OCI-LY7 (cell line): Measurements from ENCODE around the gene ORC6. TPM values are rescaled to one million over a fixed set of nuclear protein-coding genes. Genes with fewer than 3 reads are reported as not detected.

Experiments
- BruUV-seq: library from RNA; stranded (reverse); fragments of 400-500 nt; replicated peaks from 2 replicates; lab custom pipeline; 2021; lab: Mats Ljungman, UMichigan
- CTCF ChIA-PET: fragments of 300-600 bp; sonication (Branson Sonifier 250); formaldehyde crosslinking; loops from one replicate; lab custom pipeline; 2022; ENCODE audit warnings: antibody characterized with exemption; ENCODE audit not compliant: unreplicated experiment; lab: Charles Lee
- POLR2A ChIA-PET: fragments of 300-600 bp; sonication (Branson Sonifier 250); formaldehyde crosslinking; loops from one replicate; lab custom pipeline; 2022; ENCODE audit warnings: antibody characterized with exemption; lab: Charles Lee
- DNase-seq: peaks from one replicate; pipeline ENCODE4 v3.0.0-alpha.2; 2015; ENCODE audit warnings: low spot score
- H2AFZ ChIP-seq: fragments of 200-600 bp; sonication (generic), shearing (Covaris generic); 2 replicates; pipeline ENCODE4 v1.6.1; 2014; ENCODE audit warnings: mild to moderate bottlenecking, antibody characterized with exemption, low read length, moderate library complexity
- H3K27ac ChIP-seq: fragments of 200-600 bp; sonication (generic); 2 replicates; pipeline ENCODE4 v1.5.1; 2014; ENCODE audit warnings: mixed run types, low read depth, mild to moderate bottlenecking, moderate library complexity, low read length, inconsistent platforms; ENCODE audit not compliant: poor library complexity, severe bottlenecking
- H3K36me3 ChIP-seq: fragments of 200-600 bp; sonication (generic); 2 replicates; pipeline ENCODE4 v1.6.1; 2014; ENCODE audit warnings: mild to moderate bottlenecking, antibody characterized with exemption, low read length, moderate library complexity, mixed read lengths; ENCODE audit not compliant: insufficient read depth
- H3K4me1 ChIP-seq: fragments of 200-600 bp; sonication (generic); 2 replicates; pipeline ENCODE4 v1.5.1; 2014; ENCODE audit warnings: mild to moderate bottlenecking, low read length; ENCODE audit not compliant: insufficient read depth, poor library complexity, severe bottlenecking
- H3K4me2 ChIP-seq: fragments of 200-600 bp; sonication (generic); 2 replicates; pipeline ENCODE4 v1.6.1; 2014; ENCODE audit warnings: mild to moderate bottlenecking, low read length
- H3K4me3 ChIP-seq: fragments of 200-600 bp; sonication (generic); 2 replicates; pipeline ENCODE4 v1.5.1; 2014; ENCODE audit warnings: mild to moderate bottlenecking, low read depth, low read length; ENCODE audit not compliant: poor library complexity, severe bottlenecking
- H3K79me2 ChIP-seq: fragments of 200-600 bp; sonication (generic); 2 replicates; pipeline ENCODE4 v1.6.1; 2016; ENCODE audit warnings: low read depth, mild to moderate bottlenecking, low read length, moderate library complexity, mixed read lengths; ENCODE audit not compliant: insufficient read depth
- H3K9me2 ChIP-seq: fragments of 200-600 bp; sonication (generic); 2 replicates; pipeline ENCODE4 v1.6.1; 2016; ENCODE audit warnings: mild to moderate bottlenecking, low read length, mixed read lengths; ENCODE audit not compliant: insufficient read depth
- H3K9me3 ChIP-seq: fragments of 200-600 bp; sonication (generic); 2 replicates; pipeline ENCODE4 v1.6.1; 2014; ENCODE audit warnings: mild to moderate bottlenecking, mixed run types, low read length, mixed read lengths
- H4K20me1 ChIP-seq: fragments of 200-600 bp; sonication (generic); 2 replicates; pipeline ENCODE4 v1.6.1; 2014; ENCODE audit warnings: mild to moderate bottlenecking, antibody characterized with exemption, low read length, moderate library complexity, mixed read lengths; ENCODE audit not compliant: insufficient read depth
- CTCF ChIP-seq: fragments of 200-600 bp; sonication (generic); conservative IDR thresholded peaks from 2 replicates; pipeline ENCODE4 v1.5.1; 2014; ENCODE audit warnings: mild to moderate bottlenecking, antibody characterized with exemption, low read length, moderate library complexity, mixed read lengths
- EZH2phosphoT487 ChIP-seq: fragments of 200-600 bp; sonication (generic); IDR thresholded peaks from 2 replicates; pipeline ENCODE4 v1.6.1; 2018; ENCODE audit warnings: low read depth, borderline replicate concordance, mild to moderate bottlenecking, mixed run types, antibody characterized with exemption, low read length, moderate library complexity, mixed read lengths
- intact Hi-C: fragments of 100-400 bp; cut with micrococcal nuclease; formaldehyde crosslinking; loops from one replicate; pipeline ENCODE4 v1.10.0; 2022; ENCODE audit not compliant: unreplicated experiment
- total RNA-seq, 2 experiments: library from RNA; depleted of rRNA in 1 of 2; stranded (reverse); fragments of >200 nt in 1 of 2; shearing (Covaris generic) in 1 of 2; gene quantifications; 2 replicates each; pipeline ENCODE4 v1.2.3, GENCODE V29; 2014 to 2022

Gene ORC6
- total RNA-seq, 2 experiments from 2014 or later: 67.4 to 100 TPM

- ChIA-PET CTCF (no interaction called here), POLR2A (interaction anchor here (0.6 to 3.6 kb wide), 5 partner anchors 12 to 140 kb away, joined by 3 to 20 read pairs (median 4); no protein-coding TSS in a partner anchor)
- Histone ChIP-seq H3K4me1 (peaks cover 16% of the 10 kb centered on the region), H3K79me2 (peaks cover 42% of the 10 kb centered on the region), H3K27ac (no peak overlapping the region), H3K4me3 (no peak overlapping the region), H3K36me3 (peaks cover 77% of the 10 kb centered on the region), H3K9me3 (no peaks in the 10 kb centered on the region), H4K20me1 (peaks cover 27% of the 10 kb centered on the region), H3K9me2 (no peaks in the 10 kb centered on the region), H2AFZ (no peak overlapping the region), H3K4me2 (no peak overlapping the region)
- TF ChIP-seq EZH2phosphoT487 (no peak), CTCF (no peak)
- no TSS peak for BruUV-seq
- no peak for DNase-seq
- intact Hi-C loops: no loop called here
Measured at GRCh38 chr16:46693598-46693997, 4.1 kb downstream of the ORC6 start.

- ChIA-PET POLR2A (interaction anchor here (0.6 to 1.1 kb wide), 2 partner anchors 75 to 1031 kb away, joined by 3 to 4 read pairs; no protein-coding TSS in a partner anchor), CTCF (no interaction called here)
- Histone ChIP-seq H3K9me3 (no peaks in the 10 kb centered on the region), H4K20me1 (peaks cover 19% of the 10 kb centered on the region), H3K27ac (no peak overlapping the region), H3K79me2 (peaks cover 30% of the 10 kb centered on the region), H2AFZ (no peak overlapping the region), H3K36me3 (peaks cover 92% of the 10 kb centered on the region), H3K4me1 (peaks cover 16% of the 10 kb centered on the region), H3K4me3 (no peak overlapping the region), H3K9me2 (no peaks in the 10 kb centered on the region), H3K4me2 (no peak overlapping the region)
- DNase-seq: no peak
- TF ChIP-seq EZH2phosphoT487 (no peak), CTCF (no peak)
- intact Hi-C loops: no loop called here
- BruUV-seq: no TSS peak
Measured at GRCh38 chr16:46695937-46696336, 6.5 kb downstream of the ORC6 start.

- Histone ChIP-seq H3K4me1 (peaks cover 6% of the 10 kb centered on the region), H3K4me2 (no peak overlapping the region), H4K20me1 (peaks cover 9% of the 10 kb centered on the region; the same call in 1 of the 2 replicates), H3K27ac (no peak overlapping the region), H3K79me2 (peaks cover 20% of the 10 kb centered on the region), H3K9me2 (no peaks in the 10 kb centered on the region), H2AFZ (no peak overlapping the region), H3K36me3 (peaks cover 88% of the 10 kb centered on the region), H3K9me3 (no peaks in the 10 kb centered on the region), H3K4me3 (no peak overlapping the region)
- no TSS peak for BruUV-seq
- TF ChIP-seq EZH2phosphoT487 (no peak), CTCF (no peak)
- DNase-seq: no peak
- POLR2A ChIA-PET: interaction anchor here (0.7 to 0.8 kb wide), 2 partner anchors 40 to 111 kb away, joined by 3 read pairs; no protein-coding TSS in a partner anchor
- CTCF ChIA-PET: no interaction called here
- intact Hi-C loops: no loop called here
Measured at GRCh38 chr16:46696957-46697356, 7.5 kb downstream of the ORC6 start.
